Measurements from ENCODE around the gene CHRNA9. TPM values are rescaled to one million over a fixed set of nuclear protein-coding genes. Genes with fewer than 3 reads are reported as not detected.

CHRNA9 gene
- total RNA-seq, 1 donor from 2014 or later: not detected

DNA sequence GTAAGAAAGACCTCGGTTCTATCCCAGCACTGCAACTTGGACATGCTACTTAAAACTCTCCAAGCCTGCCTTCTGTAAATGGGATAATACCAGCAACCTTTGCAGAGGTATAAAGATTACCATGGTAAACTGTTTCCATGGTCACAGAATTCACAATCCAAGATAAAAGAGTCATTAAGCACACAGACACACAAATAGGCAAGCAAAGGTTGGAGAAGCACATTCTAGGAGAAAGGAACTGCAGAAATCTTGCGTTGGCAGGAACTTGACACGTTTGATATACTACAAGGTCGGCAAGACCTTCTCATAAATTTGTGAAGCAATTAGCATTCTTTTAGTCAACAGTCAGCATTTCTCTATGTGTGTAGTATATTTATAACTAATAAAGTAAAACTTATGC lies 12.3 kb upstream of the CHRNA9 start:
- Histone ChIP-seq H3K27ac (ENCODE audit: low read depth, low read length) (no peak overlapping the region), H3K4me3 (ENCODE audit: low read length in 3 of 3) (no peak overlapping the region), H3K9ac (ENCODE audit: low read depth in 1 of 3, low read length in 3 of 3) (no peak overlapping the region), H3K36me3 (ENCODE audit: control insufficient read depth in 3 of 3, insufficient read depth in 3 of 3, low read length in 3 of 3) (no peaks in the 10 kb centered on the region), H3K4me1 (ENCODE audit: control insufficient read depth in 3 of 3, insufficient read depth in 3 of 3, low read length in 3 of 3) (no peaks in the 10 kb centered on the region), H3K9me3 (ENCODE audit: control insufficient read depth in 3 of 3, low read length in 3 of 3) (no peaks in the 10 kb centered on the region), H3K27me3 (ENCODE audit: control insufficient read depth in 3 of 3, insufficient read depth in 3 of 3, low read length in 3 of 3) (no peaks in the 10 kb centered on the region)

DNA sequence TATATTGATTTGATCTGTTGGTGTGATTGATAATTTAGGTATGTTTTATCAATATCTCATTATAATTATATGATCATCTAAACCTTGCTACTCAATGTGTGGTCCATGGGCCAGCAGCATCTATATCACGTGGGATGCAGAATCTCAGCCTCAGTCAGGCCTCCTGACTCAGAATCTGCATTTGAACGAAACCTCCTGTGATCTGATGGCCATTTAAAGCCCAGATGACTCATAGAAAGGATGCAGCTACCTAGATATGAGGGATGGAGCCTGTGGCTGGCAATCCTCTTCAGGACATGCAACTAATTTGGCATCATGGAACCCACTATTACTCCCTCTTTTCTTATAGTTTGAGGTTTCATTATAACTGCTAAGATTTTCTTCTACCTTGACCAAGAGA lies 11.3 kb upstream of the CHRNA9 start:
- Histone ChIP-seq H3K4me3 (ENCODE audit: low read length in 3 of 3) (no peak overlapping the region), H3K27ac (ENCODE audit: low read depth, low read length) (no peak overlapping the region), H3K4me1 (ENCODE audit: control insufficient read depth in 3 of 3, insufficient read depth in 3 of 3, low read length in 3 of 3) (no peaks in the 10 kb centered on the region)

GRCh38 chr4:40325406-40326019 lies 9.6 kb upstream of the CHRNA9 start:
- no peaks in the 10 kb centered on the region for H3K4me1 ChIP-seq (ENCODE audit: control insufficient read depth in 3 of 3, insufficient read depth in 3 of 3, low read length in 3 of 3)
- H3K9me3 ChIP-seq (ENCODE audit: control insufficient read depth in 3 of 3, low read length in 3 of 3): no peaks in the 10 kb centered on the region
- no peak overlapping the region for H3K27ac ChIP-seq (ENCODE audit: low read depth, low read length)
- no peak overlapping the region for H3K4me3 ChIP-seq (ENCODE audit: low read length in 3 of 3)
- no peaks in the 10 kb centered on the region for H3K36me3 ChIP-seq (ENCODE audit: control insufficient read depth in 3 of 3, insufficient read depth in 3 of 3, low read length in 3 of 3)
- H3K27me3 ChIP-seq (ENCODE audit: control insufficient read depth in 3 of 3, insufficient read depth in 3 of 3, low read length in 3 of 3): no peaks in the 10 kb centered on the region
- no peak overlapping the region for H3K9ac ChIP-seq (ENCODE audit: low read depth in 1 of 3, low read length in 3 of 3)

More for the DNA sequence above, 11.3 kb upstream of the CHRNA9 start:
- H3K9ac ChIP-seq (ENCODE audit: low read depth in 1 of 3, low read length in 3 of 3): no peak overlapping the region
- H3K36me3 ChIP-seq (ENCODE audit: control insufficient read depth in 3 of 3, insufficient read depth in 3 of 3, low read length in 3 of 3): no peaks in the 10 kb centered on the region
- H3K9me3 ChIP-seq (ENCODE audit: control insufficient read depth in 3 of 3, low read length in 3 of 3): no peaks in the 10 kb centered on the region
- no peaks in the 10 kb centered on the region for H3K27me3 ChIP-seq (ENCODE audit: control insufficient read depth in 3 of 3, insufficient read depth in 3 of 3, low read length in 3 of 3)

DNA sequence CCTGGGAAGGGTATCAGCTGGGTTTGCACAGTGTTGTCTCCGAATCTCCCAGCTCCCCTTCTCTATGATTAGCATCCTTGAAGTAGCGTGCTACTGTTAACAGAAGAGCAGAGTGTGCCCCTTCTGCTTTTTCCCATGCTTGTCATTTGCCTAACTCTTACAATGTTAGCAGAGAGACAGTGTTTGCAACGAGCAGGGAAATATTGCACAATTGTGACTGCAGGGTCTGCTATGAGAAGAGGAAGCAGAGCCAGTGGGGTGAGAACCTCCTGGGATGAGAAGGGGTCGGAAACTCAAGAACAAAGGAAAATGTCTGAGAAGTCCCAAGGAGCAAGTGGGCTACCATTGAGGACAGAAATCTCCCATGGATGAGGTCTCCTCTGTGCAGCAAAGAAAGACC lies 7.8 kb upstream of the CHRNA9 start:
- no peak overlapping the region for H3K27ac ChIP-seq (ENCODE audit: low read depth, low read length)
- H3K4me3 ChIP-seq (ENCODE audit: low read length in 3 of 3): no peak overlapping the region
- no peaks in the 10 kb centered on the region for H3K4me1 ChIP-seq (ENCODE audit: control insufficient read depth in 3 of 3, insufficient read depth in 3 of 3, low read length in 3 of 3)
- H3K9ac ChIP-seq (ENCODE audit: low read depth in 1 of 3, low read length in 3 of 3): no peak overlapping the region
- H3K27me3 ChIP-seq (ENCODE audit: control insufficient read depth in 3 of 3, insufficient read depth in 3 of 3, low read length in 3 of 3): no peaks in the 10 kb centered on the region
- no peaks in the 10 kb centered on the region for H3K9me3 ChIP-seq (ENCODE audit: control insufficient read depth in 3 of 3, low read length in 3 of 3)
- no peaks in the 10 kb centered on the region for H3K36me3 ChIP-seq (ENCODE audit: control insufficient read depth in 3 of 3, insufficient read depth in 3 of 3, low read length in 3 of 3)

GRCh38 chr4:40328383-40328782 lies 6.8 kb upstream of the CHRNA9 start:
- H3K4me3 ChIP-seq (ENCODE audit: low read length in 3 of 3): no peak overlapping the region
- peaks cover 0 to 1% (median 0%) of the 10 kb centered on the region in 3 donors for H3K4me1 ChIP-seq (ENCODE audit: control insufficient read depth in 3 of 3, insufficient read depth in 3 of 3, low read length in 3 of 3)
- H3K27ac ChIP-seq (ENCODE audit: low read depth, low read length): no peak overlapping the region
- no peaks in the 10 kb centered on the region for H3K36me3 ChIP-seq (ENCODE audit: control insufficient read depth in 3 of 3, insufficient read depth in 3 of 3, low read length in 3 of 3)
- no peaks in the 10 kb centered on the region for H3K9me3 ChIP-seq (ENCODE audit: control insufficient read depth in 3 of 3, low read length in 3 of 3)
- H3K27me3 ChIP-seq (ENCODE audit: control insufficient read depth in 3 of 3, insufficient read depth in 3 of 3, low read length in 3 of 3): peaks cover 0 to 3% (median 0%) of the 10 kb centered on the region in 3 donors
- H3K9ac ChIP-seq (ENCODE audit: low read depth in 1 of 3, low read length in 3 of 3): no peak overlapping the region

DNA sequence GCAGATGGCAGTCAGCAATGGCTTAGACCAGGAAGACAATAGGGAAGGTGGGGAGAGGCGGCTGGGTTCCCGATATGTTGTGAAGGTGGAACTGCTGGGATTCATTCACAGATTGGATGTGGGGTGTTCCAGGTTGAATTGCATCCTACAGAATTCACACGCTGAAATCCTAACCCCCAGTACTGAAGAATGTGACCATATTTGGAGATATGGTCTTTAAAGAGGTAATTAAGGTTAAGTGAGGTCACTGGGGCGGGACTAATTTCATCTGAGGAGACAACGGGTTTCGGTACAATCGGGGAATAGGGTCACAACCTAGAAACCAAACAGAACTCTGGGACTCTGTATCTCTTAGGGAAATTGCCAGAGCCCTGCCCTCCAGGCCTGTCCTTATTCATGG lies 5.3 kb upstream of the CHRNA9 start:
- no peak overlapping the region for H3K27ac ChIP-seq (ENCODE audit: low read depth, low read length)
- peaks cover 0 to 3% (median 0%) of the 10 kb centered on the region in 3 donors for H3K27me3 ChIP-seq (ENCODE audit: control insufficient read depth in 3 of 3, insufficient read depth in 3 of 3, low read length in 3 of 3)

DNA sequence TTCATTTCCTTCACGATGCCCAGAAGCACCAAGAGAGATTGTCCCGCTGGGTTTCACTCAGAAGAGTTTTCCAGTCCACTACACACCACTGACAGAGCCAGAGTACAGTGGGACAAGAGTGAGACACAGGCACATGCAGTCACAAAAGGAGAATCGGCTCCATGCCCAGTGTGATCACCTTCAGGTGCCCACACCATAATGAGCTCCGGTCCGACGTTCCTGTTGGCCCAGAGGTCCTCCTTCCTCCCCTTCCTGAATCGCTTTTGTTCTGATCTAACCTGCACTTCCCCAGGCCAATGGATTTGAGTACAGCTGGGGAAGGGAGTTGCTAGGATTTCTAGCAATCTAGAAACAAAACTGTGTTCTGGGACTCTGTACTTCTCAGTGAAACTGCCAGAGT lies 4.6 kb upstream of the CHRNA9 start:
- Histone ChIP-seq H3K36me3 (ENCODE audit: control insufficient read depth in 3 of 3, insufficient read depth in 3 of 3, low read length in 3 of 3) (no peaks in the 10 kb centered on the region), H3K27ac (ENCODE audit: low read depth, low read length) (no peak overlapping the region), H3K4me1 (ENCODE audit: control insufficient read depth in 3 of 3, insufficient read depth in 3 of 3, low read length in 3 of 3) (peaks cover 0 to 9% (median 0%) of the 10 kb centered on the region in 3 donors), H3K9me3 (ENCODE audit: control insufficient read depth in 3 of 3, low read length in 3 of 3) (no peaks in the 10 kb centered on the region), H3K4me3 (ENCODE audit: low read length in 3 of 3) (no peak overlapping the region), H3K9ac (ENCODE audit: low read depth in 1 of 3, low read length in 3 of 3) (no peak overlapping the region), H3K27me3 (ENCODE audit: control insufficient read depth in 3 of 3, insufficient read depth in 3 of 3, low read length in 3 of 3) (peaks cover 0 to 3% (median 0%) of the 10 kb centered on the region in 3 donors)

More for the DNA sequence above, 5.3 kb upstream of the CHRNA9 start:
- Histone ChIP-seq H3K36me3 (ENCODE audit: control insufficient read depth in 3 of 3, insufficient read depth in 3 of 3, low read length in 3 of 3) (no peaks in the 10 kb centered on the region), H3K9ac (ENCODE audit: low read depth in 1 of 3, low read length in 3 of 3) (no peak overlapping the region), H3K4me1 (ENCODE audit: control insufficient read depth in 3 of 3, insufficient read depth in 3 of 3, low read length in 3 of 3) (peaks cover 0 to 9% (median 0%) of the 10 kb centered on the region in 3 donors), H3K4me3 (ENCODE audit: low read length in 3 of 3) (no peak overlapping the region), H3K9me3 (ENCODE audit: control insufficient read depth in 3 of 3, low read length in 3 of 3) (no peaks in the 10 kb centered on the region)

DNA sequence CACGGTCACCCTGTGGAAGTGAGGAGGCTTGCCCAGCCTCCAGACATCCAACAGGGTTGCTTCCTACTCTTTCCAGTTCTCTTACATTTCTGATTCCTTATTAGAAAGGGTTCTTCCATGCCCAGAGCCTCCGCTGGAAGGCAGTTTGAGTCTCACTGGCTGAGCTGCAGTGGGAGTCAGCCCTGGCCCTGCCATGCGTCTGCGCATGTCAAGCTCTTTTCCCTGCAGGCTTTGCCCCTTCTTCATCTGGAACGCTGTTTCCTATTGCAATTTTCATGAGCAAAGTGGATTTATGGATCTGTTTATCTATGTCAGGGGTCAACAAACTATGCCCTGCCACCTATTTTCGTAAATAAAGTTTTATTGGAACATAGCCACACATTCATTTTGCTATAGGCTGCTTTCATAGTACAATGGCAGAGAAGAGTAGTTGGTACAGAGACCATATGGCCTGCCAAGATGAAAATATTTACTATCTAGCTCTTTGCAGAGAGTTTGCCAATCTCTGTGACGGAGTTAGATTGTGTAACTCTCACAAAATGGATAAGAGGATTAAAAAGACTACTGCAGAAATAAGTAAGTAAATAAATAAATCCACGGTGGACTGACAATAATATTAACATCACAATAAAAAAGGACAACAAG lies 3.9 kb upstream of the CHRNA9 start:
- Histone ChIP-seq H3K27me3 (ENCODE audit: control insufficient read depth in 3 of 3, insufficient read depth in 3 of 3, low read length in 3 of 3) (peaks cover 0 to 3% (median 0%) of the 10 kb centered on the region in 3 donors), H3K27ac (ENCODE audit: low read depth, low read length) (no peak overlapping the region), H3K9me3 (ENCODE audit: control insufficient read depth in 3 of 3, low read length in 3 of 3) (no peaks in the 10 kb centered on the region), H3K4me3 (ENCODE audit: low read length in 3 of 3) (no peak overlapping the region), H3K36me3 (ENCODE audit: control insufficient read depth in 3 of 3, insufficient read depth in 3 of 3, low read length in 3 of 3) (no peaks in the 10 kb centered on the region), H3K4me1 (ENCODE audit: control insufficient read depth in 3 of 3, insufficient read depth in 3 of 3, low read length in 3 of 3) (peaks cover 0 to 9% (median 0%) of the 10 kb centered on the region in 3 donors), H3K9ac (ENCODE audit: low read depth in 1 of 3, low read length in 3 of 3) (no peak overlapping the region)

- no peak overlapping the region for H3K4me3 ChIP-seq (ENCODE audit: low read length in 3 of 3)
- H3K4me1 ChIP-seq (ENCODE audit: control insufficient read depth in 3 of 3, insufficient read depth in 3 of 3, low read length in 3 of 3): peaks cover 0 to 9% (median 0%) of the 10 kb centered on the region in 3 donors
- no peaks in the 10 kb centered on the region for H3K36me3 ChIP-seq (ENCODE audit: control insufficient read depth in 3 of 3, insufficient read depth in 3 of 3, low read length in 3 of 3)
- H3K27ac ChIP-seq (ENCODE audit: low read depth, low read length): no peak overlapping the region
- no peaks in the 10 kb centered on the region for H3K9me3 ChIP-seq (ENCODE audit: control insufficient read depth in 3 of 3, low read length in 3 of 3)
- peaks cover 0 to 3% (median 0%) of the 10 kb centered on the region in 3 donors for H3K27me3 ChIP-seq (ENCODE audit: control insufficient read depth in 3 of 3, insufficient read depth in 3 of 3, low read length in 3 of 3)
- no peak overlapping the region for H3K9ac ChIP-seq (ENCODE audit: low read depth in 1 of 3, low read length in 3 of 3)
Observed at GRCh38 chr4:40331961-40332360, 3.2 kb upstream of the CHRNA9 start.

- H3K4me1 ChIP-seq (ENCODE audit: control insufficient read depth in 3 of 3, insufficient read depth in 3 of 3, low read length in 3 of 3): peaks cover 0 to 9% (median 0%) of the 10 kb centered on the region in 3 donors
- H3K27ac ChIP-seq (ENCODE audit: low read depth, low read length): no peak overlapping the region
- H3K4me3 ChIP-seq (ENCODE audit: low read length in 3 of 3): no peak overlapping the region
- H3K27me3 ChIP-seq (ENCODE audit: control insufficient read depth in 3 of 3, insufficient read depth in 3 of 3, low read length in 3 of 3): peaks cover 0 to 3% (median 0%) of the 10 kb centered on the region in 3 donors
- no peaks in the 10 kb centered on the region for H3K9me3 ChIP-seq (ENCODE audit: control insufficient read depth in 3 of 3, low read length in 3 of 3)
- H3K9ac ChIP-seq (ENCODE audit: low read depth in 1 of 3, low read length in 3 of 3): no peak overlapping the region
- no peaks in the 10 kb centered on the region for H3K36me3 ChIP-seq (ENCODE audit: control insufficient read depth in 3 of 3, insufficient read depth in 3 of 3, low read length in 3 of 3)
Observed at GRCh38 chr4:40333921-40334352, 1.2 kb upstream of the CHRNA9 start.
